Skeletal muscle tissue (tissue), 4 donors: Measurements from ENCODE around the gene ASPG. TPM values are rescaled to one million over a fixed set of nuclear protein-coding genes. Genes with fewer than 3 reads are reported as not detected.

Experiments used
- H3K27ac ChIP-seq: one replicate; pipeline ENCODE4 v1.7.0; 2013; ENCODE audit warnings: mild to moderate bottlenecking, low read depth, low read length, inconsistent platforms
- H3K27me3 ChIP-seq, 3 donors: one replicate each; pipeline ENCODE4 v1.7.0; 2013; ENCODE audit warnings: low read length in 3 of 3; ENCODE audit not compliant: control insufficient read depth in 3 of 3, insufficient read depth in 3 of 3
- H3K36me3 ChIP-seq, 3 donors: one replicate each; pipeline ENCODE4 v1.7.0; 2013; ENCODE audit warnings: low read length in 3 of 3; ENCODE audit not compliant: control insufficient read depth in 3 of 3, insufficient read depth in 3 of 3
- H3K4me1 ChIP-seq, 3 donors: one replicate each; pipeline ENCODE4 v1.7.0; 2013; ENCODE audit warnings: low read length in 3 of 3, mild to moderate bottlenecking in 3 of 3; ENCODE audit not compliant: control insufficient read depth in 3 of 3, insufficient read depth in 3 of 3
- H3K4me3 ChIP-seq, 3 donors: one replicate each; pipeline ENCODE4 v1.7.0; 2013; ENCODE audit warnings: low read length in 3 of 3
- H3K9ac ChIP-seq, 3 donors: one replicate each; pipeline ENCODE4 v1.7.0; 2013; ENCODE audit warnings: low read length in 3 of 3, mild to moderate bottlenecking in 3 of 3, moderate library complexity in 2 of 3, low read depth in 1 of 3
- H3K9me3 ChIP-seq, 3 donors: one replicate each; pipeline ENCODE4 v1.7.0; 2013; ENCODE audit warnings: low read length in 3 of 3; ENCODE audit not compliant: control insufficient read depth in 3 of 3
- total RNA-seq: library from RNA; depleted of rRNA; stranded (reverse); fragments of >200 nt; gene quantifications from one replicate; pipeline ENCODE4 v1.2.3, GENCODE V29; 2014
- donor health status: Osteomylitis.

Gene ASPG
- total RNA-seq, 1 donor from 2014 or later: 0.52 TPM

GRCh38 chr14:104146651-104147345, 61.3 kb downstream of the ASPG start:
- Histone ChIP-seq H3K4me1 (peaks cover 5 to 12% (median 8%) of the 10 kb centered on the region in 3 donors), H3K36me3 (no peaks in the 10 kb centered on the region), H3K4me3 (no peak overlapping the region), H3K9ac (no peak overlapping the region), H3K9me3 (no peaks in the 10 kb centered on the region), H3K27ac (no peak overlapping the region), H3K27me3 (peaks cover 11 to 32% (median 19%) of the 10 kb centered on the region in 3 donors)

GRCh38 chr14:104147346-104148125, 62.0 kb downstream of the ASPG start:
- Histone ChIP-seq H3K27ac (no peak overlapping the region), H3K4me1 (peaks cover 5 to 10% (median 8%) of the 10 kb centered on the region in 3 donors), H3K9me3 (no peaks in the 10 kb centered on the region), H3K36me3 (no peaks in the 10 kb centered on the region), H3K4me3 (no peak overlapping the region), H3K9ac (no peak overlapping the region), H3K27me3 (peaks cover 16 to 32% (median 21%) of the 10 kb centered on the region in 3 donors)

GRCh38 chr14:104148433-104149277, 63.2 kb downstream of the ASPG start:
- Histone ChIP-seq H3K9ac (no peak overlapping the region), H3K4me1 (peaks cover 5 to 10% (median 8%) of the 10 kb centered on the region in 3 donors), H3K27ac (no peak overlapping the region), H3K9me3 (no peaks in the 10 kb centered on the region), H3K27me3 (peaks cover 16 to 31% (median 23%) of the 10 kb centered on the region in 3 donors), H3K4me3 (no peak overlapping the region), H3K36me3 (no peaks in the 10 kb centered on the region)

- peaks cover 5 to 10% (median 8%) of the 10 kb centered on the region in 3 donors for H3K4me1 ChIP-seq
- H3K9ac ChIP-seq: no peak overlapping the region
- no peaks in the 10 kb centered on the region for H3K36me3 ChIP-seq
- H3K9me3 ChIP-seq: no peaks in the 10 kb centered on the region
- H3K27ac ChIP-seq: no peak overlapping the region
- peaks cover 10 to 27% (median 23%) of the 10 kb centered on the region in 3 donors for H3K27me3 ChIP-seq
- no peak overlapping the region for H3K4me3 ChIP-seq
Measured at GRCh38 chr14:104149278-104149595, 63.7 kb downstream of the ASPG start.

GRCh38 chr14:104149617-104150135, 64.2 kb downstream of the ASPG start:
- H3K27me3 ChIP-seq: peaks cover 10 to 23% (median 23%) of the 10 kb centered on the region in 3 donors

GRCh38 chr14:104150136-104151025, 64.9 kb downstream of the ASPG start:
- H3K27me3 ChIP-seq: peaks cover 5 to 16% (median 16%) of the 10 kb centered on the region in 3 donors
- peaks cover 3 to 13% (median 5%) of the 10 kb centered on the region in 3 donors for H3K4me1 ChIP-seq
- no peak overlapping the region for H3K9ac ChIP-seq
- H3K27ac ChIP-seq: no peak overlapping the region
- H3K9me3 ChIP-seq: no peaks in the 10 kb centered on the region
- no peak overlapping the region for H3K4me3 ChIP-seq
- H3K36me3 ChIP-seq: no peaks in the 10 kb centered on the region

More at GRCh38 chr14:104149617-104150135, 64.2 kb downstream of the ASPG start:
- H3K4me3 ChIP-seq: no peak overlapping the region
- H3K36me3 ChIP-seq: no peaks in the 10 kb centered on the region
- no peaks in the 10 kb centered on the region for H3K9me3 ChIP-seq
- H3K4me1 ChIP-seq: peaks cover 5 to 10% (median 8%) of the 10 kb centered on the region in 3 donors
- H3K9ac ChIP-seq: no peak overlapping the region
- H3K27ac ChIP-seq: no peak overlapping the region

GRCh38 chr14:104151026-104151381, 65.5 kb downstream of the ASPG start:
- Histone ChIP-seq H3K9ac (no peak overlapping the region), H3K27me3 (peaks cover 5 to 15% (median 15%) of the 10 kb centered on the region in 3 donors), H3K27ac (no peak overlapping the region), H3K9me3 (no peaks in the 10 kb centered on the region), H3K4me3 (no peak overlapping the region), H3K4me1 (peaks cover 3 to 13% (median 5%) of the 10 kb centered on the region in 3 donors), H3K36me3 (no peaks in the 10 kb centered on the region)

GRCh38 chr14:104151566-104152245, 66.2 kb downstream of the ASPG start:
- Histone ChIP-seq H3K36me3 (no peaks in the 10 kb centered on the region), H3K9ac (no peak overlapping the region), H3K4me3 (no peak overlapping the region), H3K27ac (no peak overlapping the region), H3K4me1 (peaks cover 3 to 13% (median 5%) of the 10 kb centered on the region in 3 donors), H3K27me3 (peaks cover 5 to 17% (median 15%) of the 10 kb centered on the region in 3 donors), H3K9me3 (no peaks in the 10 kb centered on the region)
